HEK293 (cell line): ENCODE measurements around the gene LRP1B.

Source experiments
- ATF2 ChIP-seq: fragments of 450-650 bp; formaldehyde crosslinking; IDR thresholded peaks from 2 replicates; pipeline ENCODE4 v1.5.1; 2016; ENCODE audit warnings: missing biosample characterization, missing genetic modification characterization, low read depth
- BCL6B ChIP-seq: fragments of 450-650 bp; formaldehyde crosslinking; IDR thresholded peaks from 2 replicates; pipeline ENCODE4 v1.5.1; 2017; ENCODE audit warnings: missing biosample characterization, missing genetic modification characterization
- CTCF ChIP-seq: fragments of 450-650 bp; formaldehyde crosslinking; IDR thresholded peaks from 2 replicates; pipeline ENCODE4 v1.5.1; 2016; ENCODE audit warnings: missing biosample characterization, missing genetic modification characterization
- TCF7L2 ChIP-seq: IDR thresholded peaks from 2 replicates; pipeline ENCODE4 v1.6.1; 2011; ENCODE audit warnings: low read depth, mild to moderate bottlenecking, inconsistent platforms, low read length, moderate library complexity, borderline replicate concordance
- ZBTB8A ChIP-seq: fragments of 450-650 bp; formaldehyde crosslinking; IDR thresholded peaks from 2 replicates; pipeline ENCODE4 v1.5.1; 2016; ENCODE audit warnings: missing biosample characterization, missing genetic modification characterization
- ZNF174 ChIP-seq: fragments of 450-650 bp; formaldehyde crosslinking; IDR thresholded peaks from 2 replicates; pipeline ENCODE4 v1.5.0; 2017; ENCODE audit warnings: missing biosample characterization, mild to moderate bottlenecking, missing genetic modification characterization
- ZNF223 ChIP-seq: fragments of 450-650 bp; formaldehyde crosslinking; IDR thresholded peaks from 2 replicates; pipeline ENCODE4 v1.5.1; 2016; ENCODE audit warnings: missing biosample characterization, missing genetic modification characterization
- ZNF248 ChIP-seq: fragments of 450-650 bp; formaldehyde crosslinking; IDR thresholded peaks from 2 replicates; pipeline ENCODE4 v1.5.1; 2017; ENCODE audit warnings: missing biosample characterization, missing genetic modification characterization
- ZNF274 ChIP-seq, 2 experiments: fragments of 200-500 bp in 1 of 2; fragments of 450-650 bp in 1 of 2; sonication (Bioruptor generic) in 1 of 2; formaldehyde crosslinking in 1 of 2; IDR thresholded peaks; 2 replicates each; pipeline versions ENCODE4 v1.5.1 to v1.6.1; 2014 to 2016; ENCODE audit warnings: borderline replicate concordance in 1 of 2, inconsistent platforms in 1 of 2, low read length in 1 of 2, missing biosample characterization in 1 of 2, missing genetic modification characterization in 1 of 2
- ZNF416 ChIP-seq: fragments of 450-650 bp; formaldehyde crosslinking; IDR thresholded peaks from 2 replicates; pipeline ENCODE4 v1.5.1; 2016; ENCODE audit warnings: missing biosample characterization, missing genetic modification characterization
- ZNF423 ChIP-seq: fragments of 450-650 bp; formaldehyde crosslinking; IDR thresholded peaks from 2 replicates; pipeline ENCODE4 v1.5.1; 2016; ENCODE audit warnings: missing biosample characterization, missing genetic modification characterization
- ZNF561 ChIP-seq: fragments of 450-650 bp; IDR thresholded peaks from 2 replicates; pipeline ENCODE4 v1.5.1; 2018; ENCODE audit warnings: missing biosample characterization, missing genetic modification characterization, borderline replicate concordance
- ZNF692 ChIP-seq: fragments of 450-650 bp; formaldehyde crosslinking; IDR thresholded peaks from 2 replicates; pipeline ENCODE4 v1.5.1; 2016; ENCODE audit warnings: missing biosample characterization, missing genetic modification characterization
- ZNF776 ChIP-seq: fragments of 450-650 bp; formaldehyde crosslinking; IDR thresholded peaks from 2 replicates; pipeline ENCODE4 v1.5.0; 2017; ENCODE audit warnings: missing biosample characterization, missing genetic modification characterization, borderline replicate concordance

GRCh38 chr2:141329964-141330363, 800.9 kb downstream of the LRP1B start:
- TF ChIP-seq ZBTB8A (tag by site-specific recombination) (no peak), ATF2 (tag by site-specific recombination) (no peak), CTCF (tag by site-specific recombination) (no peak), ZNF561 (tag by site-specific recombination) (no peak), ZNF248 (tag by site-specific recombination) (no peak), BCL6B (tag by site-specific recombination) (no peak), TCF7L2 (no peak), ZNF423 (tag by site-specific recombination) (no peak), ZNF416 (tag by site-specific recombination) (no peak), ZNF776 (tag by site-specific recombination) (no peak), ZNF223 (tag by site-specific recombination) (no peak), ZNF274 (IDR thresholded peaks at IDR 0.05; ENCODE audit: low read length) (no peak), ZNF274 (tag by site-specific recombination; IDR thresholded peaks at IDR 0.05; ENCODE audit: borderline replicate concordance) (no peak), ZNF692 (tag by site-specific recombination) (no peak), ZNF174 (tag by site-specific recombination) (no peak)
